PFSK-1 (cell line): ENCODE data around the gene NFKB1.

Source experiments
- FOXP2 ChIP-seq: optimal IDR thresholded peaks from 2 replicates; pipeline ENCODE3; 2011; ENCODE audit warnings: borderline replicate concordance, control low read depth, inconsistent platforms; ENCODE audit not compliant: insufficient read depth; ENCODE audit errors: extremely low read length, extremely low read depth
- POLR2AphosphoS5 ChIP-seq: IDR thresholded peaks from 2 replicates; pipeline ENCODE4 v1.6.1; 2012; ENCODE audit warnings: low read depth, mild to moderate bottlenecking, control low read depth, low read length, moderate library complexity
- SIN3A ChIP-seq: IDR thresholded peaks from 2 replicates; pipeline ENCODE4 v1.6.1; 2012; ENCODE audit warnings: mild to moderate bottlenecking, low read length, moderate library complexity, borderline replicate concordance; ENCODE audit not compliant: insufficient read depth
- TAF1 ChIP-seq: IDR thresholded peaks from 2 replicates; pipeline ENCODE4 v1.6.1; 2012; ENCODE audit warnings: low read length, control low read depth, borderline replicate concordance; ENCODE audit not compliant: insufficient read depth
- TF ChIP-seq, protein P1 (sequence below), 2 experiments: IDR thresholded peaks; 2 replicates each; pipeline versions ENCODE4 v1.6.1 to v1.8.0; 2011 to 2012; ENCODE audit warnings: low read depth in 2 of 2, low read length in 2 of 2, control low read depth in 1 of 2, inconsistent platforms in 1 of 2, mild to moderate bottlenecking in 1 of 2, moderate library complexity in 1 of 2; ENCODE audit not compliant: insufficient read depth in 1 of 2

Gene NFKB1

DNA sequence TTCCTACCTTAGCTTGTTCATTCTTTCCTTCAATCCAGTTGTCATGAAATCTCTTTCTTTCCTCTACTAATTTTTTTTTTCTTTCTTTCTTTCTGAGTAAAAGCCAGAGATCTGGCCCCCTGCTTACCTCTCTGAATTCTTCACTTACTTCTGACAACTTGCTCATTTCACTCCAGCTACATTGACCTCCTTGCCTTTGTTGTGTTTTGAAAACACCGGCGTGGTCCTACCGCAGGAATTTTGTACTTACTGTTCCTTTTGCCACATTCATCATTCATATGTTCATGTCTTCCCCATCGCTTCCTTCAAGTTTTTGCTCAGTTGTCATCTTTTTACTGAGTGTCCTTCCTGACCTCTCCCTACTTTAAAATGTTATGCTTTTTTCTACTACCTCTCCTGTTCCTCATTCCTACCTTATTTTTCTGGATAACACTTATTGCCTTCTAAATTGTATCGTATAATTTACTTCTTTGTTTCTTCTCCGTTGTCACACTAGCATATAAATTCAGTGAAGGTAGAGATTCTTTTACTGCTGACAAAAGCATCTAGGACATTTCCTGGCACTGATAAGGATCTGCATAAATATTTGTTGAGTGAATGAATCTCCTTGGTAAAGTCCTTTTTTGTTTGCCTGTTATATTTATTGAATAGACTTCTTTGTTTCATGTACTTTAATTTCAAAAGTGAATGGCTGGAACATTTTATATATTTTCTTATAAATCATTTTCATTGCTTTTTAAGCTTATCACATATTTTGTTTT, 74.4 kb downstream of the NFKB1 start:
- TF ChIP-seq POLR2AphosphoS5 (no peak), SIN3A (no peak), TAF1 (no peak), FOXP2 (no peak)
- TF ChIP-seq, protein P1, sequence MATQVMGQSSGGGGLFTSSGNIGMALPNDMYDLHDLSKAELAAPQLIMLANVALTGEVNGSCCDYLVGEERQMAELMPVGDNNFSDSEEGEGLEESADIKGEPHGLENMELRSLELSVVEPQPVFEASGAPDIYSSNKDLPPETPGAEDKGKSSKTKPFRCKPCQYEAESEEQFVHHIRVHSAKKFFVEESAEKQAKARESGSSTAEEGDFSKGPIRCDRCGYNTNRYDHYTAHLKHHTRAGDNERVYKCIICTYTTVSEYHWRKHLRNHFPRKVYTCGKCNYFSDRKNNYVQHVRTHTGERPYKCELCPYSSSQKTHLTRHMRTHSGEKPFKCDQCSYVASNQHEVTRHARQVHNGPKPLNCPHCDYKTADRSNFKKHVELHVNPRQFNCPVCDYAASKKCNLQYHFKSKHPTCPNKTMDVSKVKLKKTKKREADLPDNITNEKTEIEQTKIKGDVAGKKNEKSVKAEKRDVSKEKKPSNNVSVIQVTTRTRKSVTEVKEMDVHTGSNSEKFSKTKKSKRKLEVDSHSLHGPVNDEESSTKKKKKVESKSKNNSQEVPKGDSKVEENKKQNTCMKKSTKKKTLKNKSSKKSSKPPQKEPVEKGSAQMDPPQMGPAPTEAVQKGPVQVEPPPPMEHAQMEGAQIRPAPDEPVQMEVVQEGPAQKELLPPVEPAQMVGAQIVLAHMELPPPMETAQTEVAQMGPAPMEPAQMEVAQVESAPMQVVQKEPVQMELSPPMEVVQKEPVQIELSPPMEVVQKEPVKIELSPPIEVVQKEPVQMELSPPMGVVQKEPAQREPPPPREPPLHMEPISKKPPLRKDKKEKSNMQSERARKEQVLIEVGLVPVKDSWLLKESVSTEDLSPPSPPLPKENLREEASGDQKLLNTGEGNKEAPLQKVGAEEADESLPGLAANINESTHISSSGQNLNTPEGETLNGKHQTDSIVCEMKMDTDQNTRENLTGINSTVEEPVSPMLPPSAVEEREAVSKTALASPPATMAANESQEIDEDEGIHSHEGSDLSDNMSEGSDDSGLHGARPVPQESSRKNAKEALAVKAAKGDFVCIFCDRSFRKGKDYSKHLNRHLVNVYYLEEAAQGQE (IDR thresholded peaks at IDR 0.05; ENCODE audit: insufficient read depth in 1 of 2, low read depth in 2 of 2, low read length in 2 of 2), result no peak

DNA sequence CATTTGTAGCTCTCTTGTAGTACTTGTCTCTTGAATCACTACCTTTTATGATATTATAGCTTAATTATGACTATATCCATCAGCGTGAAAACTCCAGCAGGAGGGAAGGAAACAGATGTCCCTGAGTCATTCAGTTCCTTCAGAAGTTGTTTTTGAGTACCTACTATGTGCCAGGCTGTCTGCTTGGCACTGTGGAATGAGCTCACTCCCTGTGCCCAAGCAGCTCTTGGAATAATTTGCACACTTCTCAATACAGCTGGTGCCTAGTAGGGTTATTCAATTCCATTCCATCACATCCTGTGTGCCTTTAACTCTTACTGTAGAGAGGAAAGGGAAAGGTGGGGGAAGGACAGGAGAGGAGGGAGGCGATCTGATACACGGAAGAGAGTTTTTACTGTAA, 77.1 kb downstream of the NFKB1 start:
- TF ChIP-seq POLR2AphosphoS5, result no peak
- no peak for TF ChIP-seq SIN3A
- TF ChIP-seq, protein P1 (IDR thresholded peaks at IDR 0.05; ENCODE audit: insufficient read depth in 1 of 2, low read depth in 2 of 2, low read length in 2 of 2), result no peak
- TF ChIP-seq FOXP2, result no peak
- no peak for TF ChIP-seq TAF1

DNA sequence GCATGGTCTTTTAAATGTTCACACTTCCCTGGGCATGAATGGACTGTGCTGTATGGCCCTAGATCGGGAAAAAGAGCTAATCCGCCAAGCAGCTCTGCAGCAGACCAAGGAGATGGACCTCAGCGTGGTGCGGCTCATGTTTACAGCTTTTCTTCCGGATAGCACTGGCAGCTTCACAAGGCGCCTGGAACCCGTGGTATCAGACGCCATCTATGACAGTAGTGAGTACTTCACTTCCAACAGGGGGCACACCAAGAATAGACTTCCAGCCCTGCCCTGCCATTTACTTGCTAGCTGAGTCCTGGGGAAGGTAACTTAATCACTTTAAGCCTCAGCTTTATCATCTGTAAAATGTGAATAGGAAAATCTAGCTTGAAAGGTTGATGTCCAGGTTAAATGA, 77.7 kb downstream of the NFKB1 start:
- no peak for TF ChIP-seq TAF1
- peak; percentile 47 for TF ChIP-seq FOXP2
- TF ChIP-seq SIN3A, result no peak

DNA sequence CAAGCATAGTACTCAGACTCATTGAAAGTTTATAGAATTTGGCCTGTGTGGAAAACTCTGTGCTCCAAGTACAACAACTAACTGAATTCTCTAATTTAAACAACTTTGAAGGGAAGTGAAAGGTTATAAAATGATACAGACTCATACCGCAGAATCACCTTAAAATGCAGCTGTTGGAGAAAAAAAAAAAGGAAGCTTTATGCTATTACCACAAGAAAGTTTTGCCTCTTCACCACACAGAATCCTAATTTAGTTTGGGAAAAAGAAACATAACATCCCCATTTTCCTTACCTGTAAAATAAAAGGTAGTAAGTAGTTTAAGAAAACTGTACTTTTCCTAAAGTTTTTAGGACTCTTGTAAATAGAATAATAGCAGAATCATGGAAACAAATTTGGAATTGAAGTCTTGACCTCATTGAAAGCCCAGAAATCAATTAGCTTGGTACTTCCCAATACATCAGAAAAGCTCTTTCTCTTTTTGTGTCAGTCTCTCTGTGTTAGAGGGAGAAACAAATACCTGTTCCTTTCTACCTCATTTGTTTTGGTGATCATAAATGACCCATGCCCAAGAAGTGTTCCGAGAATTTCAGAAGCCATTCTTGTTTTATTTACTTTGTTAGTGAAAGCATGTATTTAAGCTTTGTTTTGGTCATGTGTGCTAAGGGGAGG, 78.8 kb downstream of the NFKB1 start:
- TF ChIP-seq TAF1, result no peak
- no peak for TF ChIP-seq POLR2AphosphoS5
- no peak for TF ChIP-seq FOXP2
- TF ChIP-seq, protein P1 (IDR thresholded peaks at IDR 0.05; ENCODE audit: insufficient read depth in 1 of 2, low read depth in 2 of 2, low read length in 2 of 2), result no peak
- TF ChIP-seq SIN3A, result no peak

DNA sequence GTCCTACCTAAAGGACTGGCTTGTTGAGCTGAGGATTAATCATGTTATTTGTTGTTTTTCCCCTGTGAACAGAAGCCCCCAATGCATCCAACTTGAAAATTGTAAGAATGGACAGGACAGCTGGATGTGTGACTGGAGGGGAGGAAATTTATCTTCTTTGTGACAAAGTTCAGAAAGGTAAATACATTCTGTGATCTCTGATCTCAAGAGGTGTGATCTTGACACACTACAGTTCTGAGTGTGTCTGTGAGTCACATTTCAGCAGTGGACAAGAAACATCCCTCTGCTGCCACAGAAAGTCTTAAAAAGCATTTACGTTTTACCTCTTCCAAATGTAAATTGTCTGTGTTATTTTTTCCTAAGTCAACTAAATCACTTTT, 79.3 kb downstream of the NFKB1 start:
- TF ChIP-seq, protein P1 (IDR thresholded peaks at IDR 0.05; ENCODE audit: insufficient read depth in 1 of 2, low read depth in 2 of 2, low read length in 2 of 2), result no peak
- TF ChIP-seq FOXP2 (no peak), POLR2AphosphoS5 (no peak), SIN3A (no peak), TAF1 (no peak)
